Measurements from ENCODE around the gene SHOC1. TPM values are rescaled to one million over a fixed set of nuclear protein-coding genes. Genes with fewer than 3 reads are reported as not detected.

The SHOC1 gene
- total RNA-seq, 1 experiment from 2014 or later = 0.20 TPM

- H3K79me2 ChIP-seq (ENCODE audit: low read depth) = no peaks in the 10 kb centered on the region
- H3K9me2 ChIP-seq (ENCODE audit: insufficient read depth) = no peaks in the 10 kb centered on the region
- ChIA-PET CTCF (no interaction called here), POLR2A (ENCODE audit: unreplicated experiment) (interaction anchor here (0.6 kb wide), 1 partner anchor 573 kb away, joined by 3 read pairs; the partner anchor contains the start of gene HSDL2)
- peak overlapping the region; percentile 93; the same call in 1 of the 2 replicates for H3K27ac ChIP-seq
- no peaks in the 10 kb centered on the region for H3K27me3 ChIP-seq (ENCODE audit: insufficient read depth, low read depth)
- DNase-seq = no peak
- no peaks in the 10 kb centered on the region for H4K20me1 ChIP-seq (ENCODE audit: insufficient read depth)
- H2AFZ ChIP-seq = no peak overlapping the region
- intact Hi-C loops (cut with micrococcal nuclease; ENCODE audit: unreplicated experiment) = loop anchor here (5.0 kb wide), 1 partner anchor 85 kb away; no protein-coding TSS in a partner anchor
- H3K9me3 ChIP-seq (ENCODE audit: insufficient read depth, low read depth) = peaks cover 4% of the 10 kb centered on the region
- no TSS peak for BruUV-seq (replicated peaks)
- peaks cover 36% of the 10 kb centered on the region for H3K4me1 ChIP-seq (replicated peaks; ENCODE audit: insufficient read depth)
- peaks cover 22% of the 10 kb centered on the region for H3F3A ChIP-seq (ENCODE audit: insufficient read depth, low read depth)
- no peak overlapping the region for H3K4me2 ChIP-seq
- TF ChIP-seq, protein P1, sequence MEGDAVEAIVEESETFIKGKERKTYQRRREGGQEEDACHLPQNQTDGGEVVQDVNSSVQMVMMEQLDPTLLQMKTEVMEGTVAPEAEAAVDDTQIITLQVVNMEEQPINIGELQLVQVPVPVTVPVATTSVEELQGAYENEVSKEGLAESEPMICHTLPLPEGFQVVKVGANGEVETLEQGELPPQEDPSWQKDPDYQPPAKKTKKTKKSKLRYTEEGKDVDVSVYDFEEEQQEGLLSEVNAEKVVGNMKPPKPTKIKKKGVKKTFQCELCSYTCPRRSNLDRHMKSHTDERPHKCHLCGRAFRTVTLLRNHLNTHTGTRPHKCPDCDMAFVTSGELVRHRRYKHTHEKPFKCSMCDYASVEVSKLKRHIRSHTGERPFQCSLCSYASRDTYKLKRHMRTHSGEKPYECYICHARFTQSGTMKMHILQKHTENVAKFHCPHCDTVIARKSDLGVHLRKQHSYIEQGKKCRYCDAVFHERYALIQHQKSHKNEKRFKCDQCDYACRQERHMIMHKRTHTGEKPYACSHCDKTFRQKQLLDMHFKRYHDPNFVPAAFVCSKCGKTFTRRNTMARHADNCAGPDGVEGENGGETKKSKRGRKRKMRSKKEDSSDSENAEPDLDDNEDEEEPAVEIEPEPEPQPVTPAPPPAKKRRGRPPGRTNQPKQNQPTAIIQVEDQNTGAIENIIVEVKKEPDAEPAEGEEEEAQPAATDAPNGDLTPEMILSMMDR (conservative IDR thresholded peaks at IDR 0.05) = no peak
- no peak for TF ChIP-seq EZH2 (IDR thresholded peaks at IDR 0.05; ENCODE audit: low read depth)
- no peaks in the 10 kb centered on the region for H3K36me3 ChIP-seq (ENCODE audit: low read depth)
- H3K4me3 ChIP-seq = no peak overlapping the region
These were observed 12.5 kb upstream of the SHOC1 start for GRCh38 chr9:111807197-111807596.

GRCh38 chr9:111806259-111806658, 11.5 kb upstream of the SHOC1 start:
- POLR2A ChIA-PET (ENCODE audit: unreplicated experiment) = interaction anchor here (0.6 to 0.7 kb wide), 2 partner anchors 50 to 1773 kb away, joined by 3 to 4 read pairs; no protein-coding TSS in a partner anchor
- Histone ChIP-seq H3K9me2 (ENCODE audit: insufficient read depth) (no peaks in the 10 kb centered on the region), H2AFZ (no peak overlapping the region), H3F3A (ENCODE audit: insufficient read depth, low read depth) (peaks cover 22% of the 10 kb centered on the region), H3K27me3 (ENCODE audit: insufficient read depth, low read depth) (no peaks in the 10 kb centered on the region), H3K4me3 (peak overlapping the region; percentile 38; the same call in 1 of the 2 replicates), H3K36me3 (ENCODE audit: low read depth) (no peaks in the 10 kb centered on the region), H3K4me2 (peak overlapping the region; percentile 62), H3K4me1 (replicated peaks; ENCODE audit: insufficient read depth) (peaks cover 36% of the 10 kb centered on the region), H3K9me3 (ENCODE audit: insufficient read depth, low read depth) (peaks cover 4% of the 10 kb centered on the region), H3K27ac (peak overlapping the region; percentile 93), H3K79me2 (ENCODE audit: low read depth) (no peaks in the 10 kb centered on the region), H4K20me1 (ENCODE audit: insufficient read depth) (no peaks in the 10 kb centered on the region)
- TF ChIP-seq, protein P1 (conservative IDR thresholded peaks at IDR 0.05) = no peak
- no peak for TF ChIP-seq EZH2 (IDR thresholded peaks at IDR 0.05; ENCODE audit: low read depth)
- BruUV-seq (replicated peaks) = TSS peak; percentile 54
- CTCF ChIA-PET = interaction anchor here (0.5 kb wide), 1 partner anchor 20 kb away, joined by 13 read pairs; no protein-coding TSS in a partner anchor
- DNase-seq = no peak
- intact Hi-C loops (cut with micrococcal nuclease; ENCODE audit: unreplicated experiment) = loop anchor here (5.0 kb wide), 1 partner anchor 86 kb away; no protein-coding TSS in a partner anchor

DNA sequence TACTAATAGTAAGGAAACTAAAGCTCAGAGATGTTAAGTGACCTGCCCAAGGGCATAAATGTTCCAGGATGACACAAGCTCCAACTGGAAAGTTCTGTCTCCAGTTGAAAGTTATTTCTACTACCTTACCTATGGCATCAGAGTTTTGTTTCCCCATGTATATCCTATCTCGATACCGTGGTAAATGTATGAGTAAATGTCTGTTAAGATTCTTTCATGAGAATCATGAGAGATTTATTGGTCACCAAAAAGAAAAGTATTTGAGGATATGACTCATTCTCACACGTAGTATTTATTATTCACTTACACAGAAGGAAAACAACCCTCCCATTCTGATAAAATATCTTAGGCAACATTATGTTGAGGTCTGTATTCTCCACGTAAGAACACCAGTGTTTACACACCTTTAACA, 11.1 kb upstream of the SHOC1 start:
- peak in 1 of 2 experiments; percentile 96 for DNase-seq
- CTCF ChIA-PET = interaction anchor here (0.5 kb wide), 1 partner anchor 20 kb away, joined by 13 read pairs; no protein-coding TSS in a partner anchor
- Histone ChIP-seq H3K27ac (peak overlapping the region; percentile 93), H2AFZ (peak overlapping the region; percentile 52; the same call in 1 of the 2 replicates), H3K36me3 (ENCODE audit: low read depth) (no peaks in the 10 kb centered on the region), H3K79me2 (ENCODE audit: low read depth) (no peaks in the 10 kb centered on the region), H3K27me3 (ENCODE audit: insufficient read depth, low read depth) (no peaks in the 10 kb centered on the region), H3K4me3 (peak overlapping the region; percentile 3; the same call in 1 of the 2 replicates), H3K9me3 (ENCODE audit: insufficient read depth, low read depth) (peaks cover 4% of the 10 kb centered on the region), H3K4me1 (replicated peaks; ENCODE audit: insufficient read depth) (peaks cover 35% of the 10 kb centered on the region), H3K4me2 (peak overlapping the region; percentile 62), H3F3A (ENCODE audit: insufficient read depth, low read depth) (peaks cover 22% of the 10 kb centered on the region), H4K20me1 (ENCODE audit: insufficient read depth) (no peaks in the 10 kb centered on the region), H3K9me2 (ENCODE audit: insufficient read depth) (no peaks in the 10 kb centered on the region)
- POLR2A ChIA-PET (ENCODE audit: unreplicated experiment) = interaction anchor here (0.6 to 0.7 kb wide), 3 partner anchors 50 to 1774 kb away, joined by 3 to 7 read pairs (median 4); no protein-coding TSS in a partner anchor
- intact Hi-C loops (cut with micrococcal nuclease; ENCODE audit: unreplicated experiment) = loop anchor here (5.0 kb wide), 1 partner anchor 86 kb away; no protein-coding TSS in a partner anchor
- TF ChIP-seq, protein P1 (conservative IDR thresholded peaks at IDR 0.05) = no peak
- TF ChIP-seq EZH2 (IDR thresholded peaks at IDR 0.05; ENCODE audit: low read depth) = no peak
- no TSS peak for BruUV-seq (replicated peaks)

All from PC-9 (cell line).